ENCODE data around the gene TMBIM1.
"Not testable (repeated sequence)": the region's sequence is repeated elsewhere in the genome, so short reads cannot be mapped to it uniquely, and the experiment has no call there.

Gene TMBIM1

GRCh38 chr2:218273214-218273907 lies 18.9 kb downstream of the TMBIM1 start:
- DNase-seq (ENCODE audit: low read depth in 1 of 2, low spot score in 1 of 2), result not testable (repeated sequence)

- peak; percentile 53 to 73 for DNase-seq (ENCODE audit: low read depth in 1 of 2, low spot score in 1 of 2)
Observed at GRCh38 chr2:218272531-218273212, 19.6 kb downstream of the TMBIM1 start.

- DNase-seq (ENCODE audit: low read depth in 1 of 2, low spot score in 1 of 2), result no peak
Observed at GRCh38 chr2:218271865-218272530, 20.3 kb downstream of the TMBIM1 start.

- DNase-seq (ENCODE audit: low read depth in 1 of 2, low spot score in 1 of 2), result no peak
Observed at GRCh38 chr2:218271487-218271797, 20.9 kb downstream of the TMBIM1 start.

GRCh38 chr2:218270721-218271486 lies 21.4 kb downstream of the TMBIM1 start:
- DNase-seq (ENCODE audit: low read depth in 1 of 2, low spot score in 1 of 2), result no peak

GRCh38 chr2:218269900-218270720 lies 22.2 kb downstream of the TMBIM1 start, which contains the start of the genes AAMP and PNKD:
Gene AAMP, minus strand, starts transcription at chr2:218270137. Its CDS starts 51 bp downstream, at chr2:218270086.
Gene PNKD, plus strand, starts transcription at chr2:218270519. Its CDS starts 17 bp downstream, at chr2:218270536.
- DNase-seq (ENCODE audit: low read depth in 1 of 2, low spot score in 1 of 2), result peak; percentile 99 to 100

- no peak for DNase-seq (ENCODE audit: low read depth in 1 of 2, low spot score in 1 of 2)
Observed at GRCh38 chr2:218267259-218267658, 25.0 kb downstream of the TMBIM1 start.

GRCh38 chr2:218266316-218266979 lies 25.9 kb downstream of the TMBIM1 start:
- DNase-seq (ENCODE audit: low read depth in 1 of 2, low spot score in 1 of 2), result no peak

- no peak for DNase-seq (ENCODE audit: low read depth in 1 of 2, low spot score in 1 of 2)
Observed at GRCh38 chr2:218265626-218266025, 26.7 kb downstream of the TMBIM1 start.

GRCh38 chr2:218264773-218265561 lies 27.3 kb downstream of the TMBIM1 start:
- no peak for DNase-seq (ENCODE audit: low read depth in 1 of 2, low spot score in 1 of 2)

GRCh38 chr2:218263817-218264641 lies 28.3 kb downstream of the TMBIM1 start:
- DNase-seq (ENCODE audit: low read depth in 1 of 2, low spot score in 1 of 2), result no peak

- DNase-seq (ENCODE audit: low read depth in 1 of 2, low spot score in 1 of 2), result no peak
Observed at GRCh38 chr2:218262631-218263586, 29.4 kb downstream of the TMBIM1 start.

- DNase-seq (ENCODE audit: low read depth in 1 of 2, low spot score in 1 of 2), result no peak
Observed at GRCh38 chr2:218262237-218262600, 30.1 kb downstream of the TMBIM1 start.

GRCh38 chr2:218261423-218262236 lies 30.7 kb downstream of the TMBIM1 start:
- no peak for DNase-seq (ENCODE audit: low read depth in 1 of 2, low spot score in 1 of 2)

GRCh38 chr2:218260742-218261422 lies 31.4 kb downstream of the TMBIM1 start, which contains the start of gene GPBAR1:
Gene GPBAR1, plus strand, starts transcription at chr2:218261015. Its CDS starts 1,710 bp downstream, at chr2:218262725.
- DNase-seq (ENCODE audit: low read depth in 1 of 2, low spot score in 1 of 2), result no peak

GRCh38 chr2:218260166-218260565 lies 32.1 kb downstream of the TMBIM1 start:
- no peak for DNase-seq (ENCODE audit: low read depth in 1 of 2, low spot score in 1 of 2)
